ENCODE results near the gene SLC35B2.

- TF ChIP-seq POLR2AphosphoS5 (IDR thresholded peaks at IDR 0.05) = no peak
- no peak for TF ChIP-seq CTCF (IDR thresholded peaks at IDR 0.05)
Measured at GRCh38 chr6:44289726-44290260, 32.5 kb upstream of the SLC35B2 start.
